WTC11 (cell line): ENCODE results near the gene RAPGEF2. TPM values are rescaled to one million over a fixed set of nuclear protein-coding genes. Genes with fewer than 3 reads are reported as not detected.

Experiments
- ATAC-seq: fragments of 200-7000 bp; cut with Tn5 transposase; 2 replicates; pipeline ENCODE4 v1.10.0; 2021; ENCODE audit warnings: mild to moderate bottlenecking, moderate library complexity
- CTCF ChIA-PET: fragments of 300-600 bp; sonication (Branson Sonifier 250); formaldehyde crosslinking; loops from one replicate; lab custom pipeline; 2021; ENCODE audit warnings: antibody characterized with exemption; lab: Charles Lee
- POLR2A ChIA-PET: fragments of 350-600 bp; sonication (Branson Sonifier 250); formaldehyde crosslinking; loops from one replicate; lab custom pipeline; 2021; ENCODE audit warnings: antibody characterized with exemption; lab: Charles Lee
- DNase-seq: peaks from one replicate; pipeline ENCODE4 v3.0.0; 2021; ENCODE audit warnings: low spot score
- H3K27ac Mint-ChIP-seq: 2 replicates; pipeline ENCODE4 v1.8.0; 2021; ENCODE audit warnings: mixed read lengths
- H3K27me3 Mint-ChIP-seq: 2 replicates; pipeline ENCODE4 v1.8.0; 2021; ENCODE audit warnings: low read depth, mild to moderate bottlenecking, moderate library complexity, mixed read lengths
- H3K36me3 Mint-ChIP-seq: 2 replicates; pipeline ENCODE4 v1.8.0; 2021; ENCODE audit warnings: mixed read lengths
- H3K4me1 Mint-ChIP-seq: 2 replicates; pipeline ENCODE4 v1.8.0; 2022; ENCODE audit warnings: mixed read lengths
- H3K4me3 Mint-ChIP-seq: 2 replicates; pipeline ENCODE4 v1.8.0; 2021; ENCODE audit warnings: mild to moderate bottlenecking, moderate library complexity, mixed read lengths
- H3K9me3 Mint-ChIP-seq: 2 replicates; pipeline ENCODE4 v1.8.0; 2021; ENCODE audit warnings: mixed read lengths
- AFF4 ChIP-seq: sonication (generic); formaldehyde crosslinking; IDR thresholded peaks from 2 replicates; pipeline ENCODE4 v1.8.1; 2023; ENCODE audit warnings: mild to moderate bottlenecking, missing genetic modification reagents, borderline replicate concordance
- ATF1 ChIP-seq: sonication (generic); formaldehyde crosslinking; IDR thresholded peaks from 2 replicates; pipeline ENCODE4 v1.8.1; 2023; ENCODE audit warnings: mild to moderate bottlenecking, moderate library complexity, missing genetic modification reagents
- ATF3 ChIP-seq: sonication (generic); formaldehyde crosslinking; conservative IDR thresholded peaks from 2 replicates; pipeline ENCODE4 v1.8.1; 2022; ENCODE audit warnings: mild to moderate bottlenecking, missing genetic modification reagents
- CREM ChIP-seq: sonication (generic); formaldehyde crosslinking; IDR thresholded peaks from 2 replicates; pipeline ENCODE4 v1.8.1; 2022; ENCODE audit warnings: mild to moderate bottlenecking, missing genetic modification reagents, moderate library complexity
- E2F1 ChIP-seq: sonication (generic); formaldehyde crosslinking; IDR thresholded peaks from 2 replicates; pipeline ENCODE4 v1.8.0; 2022; ENCODE audit warnings: mild to moderate bottlenecking, missing genetic modification reagents
- FOXK1 ChIP-seq: sonication (generic); formaldehyde crosslinking; IDR thresholded peaks from 2 replicates; pipeline ENCODE4 v1.8.0; 2022; ENCODE audit warnings: mild to moderate bottlenecking, moderate library complexity, missing genetic modification reagents
- FOXP1 ChIP-seq: sonication (generic); formaldehyde crosslinking; IDR thresholded peaks from 2 replicates; pipeline ENCODE4 v1.8.0; 2022; ENCODE audit warnings: missing genetic modification reagents, mild to moderate bottlenecking, moderate library complexity, borderline replicate concordance
- FOXP4 ChIP-seq: sonication (generic); formaldehyde crosslinking; IDR thresholded peaks from 2 replicates; pipeline ENCODE4 v1.8.0; 2022; ENCODE audit warnings: mild to moderate bottlenecking, missing genetic modification reagents
- JAZF1 ChIP-seq: fragments of 250-450 bp; sonication (Bioruptor Pico); IDR thresholded peaks from 2 replicates; pipeline ENCODE4 v1.9.0; 2021; ENCODE audit warnings: moderate library complexity, mild to moderate bottlenecking, inconsistent platforms
- MAX ChIP-seq: sonication (generic); formaldehyde crosslinking; IDR thresholded peaks from 2 replicates; pipeline ENCODE4 v1.8.0; 2022; ENCODE audit warnings: mild to moderate bottlenecking, missing genetic modification reagents
- RELA ChIP-seq: sonication (generic); formaldehyde crosslinking; IDR thresholded peaks from 2 replicates; pipeline ENCODE4 v1.8.1; 2022; ENCODE audit warnings: missing genetic modification reagents, mild to moderate bottlenecking, borderline replicate concordance
- USF1 ChIP-seq: sonication (generic); formaldehyde crosslinking; IDR thresholded peaks from 2 replicates; pipeline ENCODE4 v1.8.0; 2022; ENCODE audit warnings: mild to moderate bottlenecking, missing genetic modification reagents
- ZBTB43 ChIP-seq: sonication (generic); formaldehyde crosslinking; IDR thresholded peaks from 2 replicates; pipeline ENCODE4 v1.8.1; 2023; ENCODE audit warnings: mild to moderate bottlenecking, missing genetic modification reagents
- ZMAT4 ChIP-seq: fragments of 250-450 bp; sonication (Bioruptor Pico); IDR thresholded peaks from 2 replicates; pipeline ENCODE4 v1.9.0; 2021; ENCODE audit warnings: mild to moderate bottlenecking
- ZNF138 ChIP-seq: sonication (generic); formaldehyde crosslinking; conservative IDR thresholded peaks from 2 replicates; pipeline ENCODE4 v1.8.1; 2022; ENCODE audit warnings: mild to moderate bottlenecking, moderate library complexity, missing genetic modification reagents
- ZNF281 ChIP-seq: sonication (generic); formaldehyde crosslinking; IDR thresholded peaks from 2 replicates; pipeline ENCODE4 v1.8.0; 2023; ENCODE audit warnings: mild to moderate bottlenecking, missing genetic modification reagents
- ZNF671 ChIP-seq: fragments of 250-450 bp; sonication (Bioruptor Pico); IDR thresholded peaks from 2 replicates; pipeline ENCODE4 v1.8.0; 2021; ENCODE audit warnings: mild to moderate bottlenecking
- total RNA-seq: library from RNA; stranded (reverse); gene quantifications from 3 replicates; pipeline ENCODE4 v1.2.3, GENCODE V29; 2021

RAPGEF2 gene
- total RNA-seq, 1 experiment from 2014 or later, result 40.6 TPM

- Mint-ChIP-seq H3K4me1 (peaks cover 9% of the 10 kb centered on the region; the same call in 1 of the 2 replicates), H3K27me3 (no peaks in the 10 kb centered on the region; the same call in 1 of the 2 replicates), H3K27ac (no peak overlapping the region), H3K4me3 (no peak overlapping the region), H3K36me3 (no peaks in the 10 kb centered on the region), H3K9me3 (peaks cover 5% of the 10 kb centered on the region; the same call in 1 of the 2 replicates)
- no peak for ATAC-seq
- DNase-seq, result no peak
- ChIA-PET CTCF (interaction anchor here (0.7 kb wide), 1 partner anchor 111 kb away, joined by 3 read pairs; no protein-coding TSS in a partner anchor), POLR2A (no interaction called here)
- TF ChIP-seq USF1, result no peak
- no peak for TF ChIP-seq ATF1 (CRISPR knock-in tag)
- no peak for TF ChIP-seq ZNF671 (CRISPR knock-in tag)
Measured at GRCh38 chr4:159398236-159398638, 295.4 kb downstream of the RAPGEF2 start.

GRCh38 chr4:159400558-159401225 is 297.8 kb downstream of the RAPGEF2 start:
- H3K9me3 Mint-ChIP-seq, result peaks cover 5% of the 10 kb centered on the region; the same call in 1 of the 2 replicates
- no peaks in the 10 kb centered on the region for H3K36me3 Mint-ChIP-seq
- H3K4me1 Mint-ChIP-seq, result peaks cover 9% of the 10 kb centered on the region; the same call in 1 of the 2 replicates
- no peak for ATAC-seq
- no peak overlapping the region for H3K4me3 Mint-ChIP-seq
- H3K27me3 Mint-ChIP-seq, result no peaks in the 10 kb centered on the region
- POLR2A ChIA-PET, result no interaction called here
- DNase-seq, result no peak
- no peak overlapping the region for H3K27ac Mint-ChIP-seq
- CTCF ChIA-PET, result no interaction called here
- no peak for TF ChIP-seq ZBTB43 (CRISPR knock-in tag)
- TF ChIP-seq USF1, result no peak
- TF ChIP-seq ZMAT4 (CRISPR knock-in tag), result no peak
- TF ChIP-seq ZNF138 (CRISPR knock-in tag), result no peak
- no peak for TF ChIP-seq RELA (CRISPR knock-in tag)
- TF ChIP-seq JAZF1 (CRISPR knock-in tag), result no peak
- TF ChIP-seq E2F1 (CRISPR knock-in tag), result no peak
- no peak for TF ChIP-seq ATF3 (CRISPR knock-in tag)
- no peak for TF ChIP-seq FOXP4 (CRISPR knock-in tag)
- TF ChIP-seq CREM (CRISPR knock-in tag), result no peak
- TF ChIP-seq AFF4 (CRISPR knock-in tag), result no peak
- no peak for TF ChIP-seq MAX
- no peak for TF ChIP-seq FOXK1
- no peak for TF ChIP-seq ZNF281 (CRISPR knock-in tag)
- TF ChIP-seq FOXP1, result no peak
